ENCODE results near the gene ADH5.

DNA sequence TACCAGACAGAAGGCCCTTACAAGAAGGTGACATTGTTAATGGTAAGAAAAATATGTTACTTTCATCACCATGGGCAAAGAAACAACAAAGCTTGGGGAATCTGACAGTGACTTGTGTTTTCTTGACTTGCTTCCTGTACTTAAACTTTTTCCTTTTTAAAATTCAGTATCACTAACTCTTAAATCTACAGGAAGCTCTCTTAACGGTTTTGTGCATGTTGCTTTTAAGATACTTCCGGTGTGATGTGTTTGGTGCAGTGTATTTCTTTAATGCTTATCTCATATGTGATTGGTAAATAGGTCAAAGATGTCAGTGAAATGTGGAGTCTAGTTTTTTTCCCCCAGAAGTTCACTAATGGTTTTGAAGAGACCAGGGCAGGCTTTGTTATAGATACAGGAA, 45.2 kb downstream of the ADH5 start:
- TF ChIP-seq, protein P1, sequence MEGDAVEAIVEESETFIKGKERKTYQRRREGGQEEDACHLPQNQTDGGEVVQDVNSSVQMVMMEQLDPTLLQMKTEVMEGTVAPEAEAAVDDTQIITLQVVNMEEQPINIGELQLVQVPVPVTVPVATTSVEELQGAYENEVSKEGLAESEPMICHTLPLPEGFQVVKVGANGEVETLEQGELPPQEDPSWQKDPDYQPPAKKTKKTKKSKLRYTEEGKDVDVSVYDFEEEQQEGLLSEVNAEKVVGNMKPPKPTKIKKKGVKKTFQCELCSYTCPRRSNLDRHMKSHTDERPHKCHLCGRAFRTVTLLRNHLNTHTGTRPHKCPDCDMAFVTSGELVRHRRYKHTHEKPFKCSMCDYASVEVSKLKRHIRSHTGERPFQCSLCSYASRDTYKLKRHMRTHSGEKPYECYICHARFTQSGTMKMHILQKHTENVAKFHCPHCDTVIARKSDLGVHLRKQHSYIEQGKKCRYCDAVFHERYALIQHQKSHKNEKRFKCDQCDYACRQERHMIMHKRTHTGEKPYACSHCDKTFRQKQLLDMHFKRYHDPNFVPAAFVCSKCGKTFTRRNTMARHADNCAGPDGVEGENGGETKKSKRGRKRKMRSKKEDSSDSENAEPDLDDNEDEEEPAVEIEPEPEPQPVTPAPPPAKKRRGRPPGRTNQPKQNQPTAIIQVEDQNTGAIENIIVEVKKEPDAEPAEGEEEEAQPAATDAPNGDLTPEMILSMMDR (IDR thresholded peaks at IDR 0.05; ENCODE audit: low read length), result no peak
- TF ChIP-seq EZH2 (IDR thresholded peaks at IDR 0.05; ENCODE audit: borderline replicate concordance, low read length), result no peak

Data from OCI-LY1 (cell line).